ENCODE measurements around the gene RNASEH2B. TPM values are rescaled to one million over a fixed set of nuclear protein-coding genes. Genes with fewer than 3 reads are reported as not detected.

The RNASEH2B gene
- polyA plus RNA-seq, 1 donor from 2014 or later: 25.2 TPM

GRCh38 chr13:50993371-50993770 is 83.8 kb downstream of the RNASEH2B start:
- Histone ChIP-seq H3K4me2 (ENCODE audit: low read length) (no peak overlapping the region), H3F3A (ENCODE audit: insufficient read depth, low read length, poor library complexity, severe bottlenecking) (peaks cover 20% of the 10 kb centered on the region), H3K9me3 (ENCODE audit: low read length) (no peaks in the 10 kb centered on the region), H3K27ac (ENCODE audit: low read length) (no peak overlapping the region), H3K36me3 (ENCODE audit: insufficient read depth, low read length) (no peaks in the 10 kb centered on the region), H3K27me3 (ENCODE audit: insufficient read depth, low read depth, low read length) (no peaks in the 10 kb centered on the region), H3K79me2 (replicated peaks; ENCODE audit: insufficient read depth, low read length) (no peaks in the 10 kb centered on the region), H2AFZ (ENCODE audit: low read depth, low read length) (no peak overlapping the region), H3K4me3 (ENCODE audit: low read length) (no peak overlapping the region), H3K9me2 (ENCODE audit: insufficient read depth, low read length) (no peaks in the 10 kb centered on the region), H3K9ac (ENCODE audit: low read length) (no peak overlapping the region), H4K20me1 (ENCODE audit: insufficient read depth) (no peaks in the 10 kb centered on the region)
- TF ChIP-seq REST (IDR thresholded peaks at IDR 0.05; ENCODE audit: borderline replicate concordance): no peak
- no peak for TF ChIP-seq MXI1 (conservative IDR thresholded peaks at IDR 0.05; ENCODE audit: poor library complexity, severe bottlenecking)
- TF ChIP-seq CTCF (IDR thresholded peaks at IDR 0.05; ENCODE audit: poor library complexity, severe bottlenecking): no peak
- no peak for TF ChIP-seq EZH2 (IDR thresholded peaks at IDR 0.05; ENCODE audit: borderline replicate concordance, insufficient read depth, low read length, poor library complexity, severe bottlenecking)
- no peak for TF ChIP-seq RAD21 (conservative IDR thresholded peaks at IDR 0.05)
- TF ChIP-seq POLR2AphosphoS5 (IDR thresholded peaks at IDR 0.05): no peak
- TF ChIP-seq SMC3 (conservative IDR thresholded peaks at IDR 0.05; ENCODE audit: poor library complexity): no peak
- no peak for TF ChIP-seq TAF1 (IDR thresholded peaks at IDR 0.05; ENCODE audit: low read depth)
- TF ChIP-seq EP300 (conservative IDR thresholded peaks at IDR 0.05; ENCODE audit: poor library complexity, severe bottlenecking): no peak

GRCh38 chr13:50993934-50994333 is 84.3 kb downstream of the RNASEH2B start:
- no peak for TF ChIP-seq POLR2AphosphoS5 (IDR thresholded peaks at IDR 0.05)
- peak; percentile 29 for TF ChIP-seq REST (IDR thresholded peaks at IDR 0.05; ENCODE audit: borderline replicate concordance)
- TF ChIP-seq EP300 (conservative IDR thresholded peaks at IDR 0.05; ENCODE audit: poor library complexity, severe bottlenecking): no peak
- Histone ChIP-seq H3K9me2 (ENCODE audit: insufficient read depth, low read length) (no peaks in the 10 kb centered on the region), H3K36me3 (ENCODE audit: insufficient read depth, low read length) (no peaks in the 10 kb centered on the region), H3K9me3 (ENCODE audit: low read length) (no peaks in the 10 kb centered on the region), H3K79me2 (replicated peaks; ENCODE audit: insufficient read depth, low read length) (no peaks in the 10 kb centered on the region), H4K20me1 (ENCODE audit: insufficient read depth) (no peaks in the 10 kb centered on the region), H3K27ac (ENCODE audit: low read length) (no peak overlapping the region), H3K9ac (ENCODE audit: low read length) (no peak overlapping the region), H3K27me3 (ENCODE audit: insufficient read depth, low read depth, low read length) (no peaks in the 10 kb centered on the region), H3K4me2 (ENCODE audit: low read length) (no peak overlapping the region), H2AFZ (ENCODE audit: low read depth, low read length) (no peak overlapping the region), H3K4me3 (ENCODE audit: low read length) (no peak overlapping the region), H3F3A (ENCODE audit: insufficient read depth, low read length, poor library complexity, severe bottlenecking) (peaks cover 20% of the 10 kb centered on the region)

All from neural cell (in vitro differentiated cells).